ENCODE results near the gene EYA2. TPM values are rescaled to one million over a fixed set of nuclear protein-coding genes. Genes with fewer than 3 reads are reported as not detected.

EYA2 gene
- total and polyA plus RNA-seq, 2 experiments from 2014 or later: 1.4 to 2.0 TPM

DNA sequence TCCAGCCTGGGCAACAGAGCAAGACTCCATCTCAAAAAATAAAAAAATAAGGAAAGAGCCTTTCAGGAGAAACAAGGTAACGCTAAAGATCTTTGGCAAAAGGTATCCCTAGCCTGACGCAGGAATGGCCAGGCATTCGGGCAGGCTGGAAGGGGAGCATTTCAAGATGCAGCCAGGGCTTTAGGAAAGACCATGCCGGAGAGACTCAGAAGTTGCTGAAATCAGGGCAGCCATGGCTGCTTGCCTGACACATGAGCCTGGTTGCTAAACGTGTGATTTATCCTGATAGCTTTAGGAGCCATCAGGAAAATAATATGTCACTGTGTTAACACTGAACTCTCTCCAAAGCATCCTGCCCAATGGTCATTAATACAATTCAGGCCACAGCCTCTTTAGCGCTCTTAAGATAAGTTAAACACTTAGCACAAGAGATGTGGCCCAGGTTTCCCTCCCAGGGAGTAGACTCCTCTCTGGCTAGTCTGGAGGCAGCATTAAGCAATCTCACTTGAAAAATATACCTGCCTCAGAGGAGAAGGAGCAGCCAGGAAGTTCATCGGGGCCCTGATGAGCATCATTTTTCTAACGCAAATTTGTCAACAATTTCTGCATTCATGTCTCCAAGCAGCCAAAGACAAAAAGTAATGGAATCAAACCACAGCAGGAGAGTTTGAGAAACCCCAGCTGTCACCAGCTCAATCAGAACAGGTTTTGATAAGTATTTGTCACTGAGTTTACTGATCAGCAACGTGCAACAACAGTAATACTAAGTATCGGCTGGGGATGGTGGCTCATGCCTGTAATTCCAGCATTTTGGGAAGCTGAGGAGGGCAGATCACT lies 261.9 kb downstream of the EYA2 start:
- Histone ChIP-seq H3K4me2 (no peak overlapping the region), H3K27me3 (no peaks in the 10 kb centered on the region), H3K27ac (no peak overlapping the region), H3K36me3 (replicated peaks; ENCODE audit: insufficient read depth, low read depth) (no peaks in the 10 kb centered on the region), H2AFZ (no peak overlapping the region), H3K79me2 (no peaks in the 10 kb centered on the region), H4K20me1 (ENCODE audit: insufficient read depth, poor library complexity, severe bottlenecking) (no peaks in the 10 kb centered on the region), H3K9me3 (ENCODE audit: low read depth) (no peaks in the 10 kb centered on the region), H3K4me3 (no peak overlapping the region), H3K9me2 (replicated peaks; ENCODE audit: insufficient read depth) (no peaks in the 10 kb centered on the region), H3K4me1 (ENCODE audit: insufficient read depth) (no peaks in the 10 kb centered on the region)
- WGBS (ENCODE audit: low lambda C conversion rate, missing lambda C conversion rate): 83% methylated on average over 10 of the region's 10 CpGs
- no peak for DNase-seq (ENCODE audit: low spot score)
- TF ChIP-seq, protein P1, sequence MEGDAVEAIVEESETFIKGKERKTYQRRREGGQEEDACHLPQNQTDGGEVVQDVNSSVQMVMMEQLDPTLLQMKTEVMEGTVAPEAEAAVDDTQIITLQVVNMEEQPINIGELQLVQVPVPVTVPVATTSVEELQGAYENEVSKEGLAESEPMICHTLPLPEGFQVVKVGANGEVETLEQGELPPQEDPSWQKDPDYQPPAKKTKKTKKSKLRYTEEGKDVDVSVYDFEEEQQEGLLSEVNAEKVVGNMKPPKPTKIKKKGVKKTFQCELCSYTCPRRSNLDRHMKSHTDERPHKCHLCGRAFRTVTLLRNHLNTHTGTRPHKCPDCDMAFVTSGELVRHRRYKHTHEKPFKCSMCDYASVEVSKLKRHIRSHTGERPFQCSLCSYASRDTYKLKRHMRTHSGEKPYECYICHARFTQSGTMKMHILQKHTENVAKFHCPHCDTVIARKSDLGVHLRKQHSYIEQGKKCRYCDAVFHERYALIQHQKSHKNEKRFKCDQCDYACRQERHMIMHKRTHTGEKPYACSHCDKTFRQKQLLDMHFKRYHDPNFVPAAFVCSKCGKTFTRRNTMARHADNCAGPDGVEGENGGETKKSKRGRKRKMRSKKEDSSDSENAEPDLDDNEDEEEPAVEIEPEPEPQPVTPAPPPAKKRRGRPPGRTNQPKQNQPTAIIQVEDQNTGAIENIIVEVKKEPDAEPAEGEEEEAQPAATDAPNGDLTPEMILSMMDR (IDR thresholded peaks at IDR 0.05; ENCODE audit: poor library complexity): no peak
- TF ChIP-seq EZH2 (IDR thresholded peaks at IDR 0.05; ENCODE audit: borderline replicate concordance) (no peak), EZH2phosphoT487 (IDR thresholded peaks at IDR 0.05; ENCODE audit: low read depth, severe bottlenecking, unreplicated experiment) (no peak)

DNA sequence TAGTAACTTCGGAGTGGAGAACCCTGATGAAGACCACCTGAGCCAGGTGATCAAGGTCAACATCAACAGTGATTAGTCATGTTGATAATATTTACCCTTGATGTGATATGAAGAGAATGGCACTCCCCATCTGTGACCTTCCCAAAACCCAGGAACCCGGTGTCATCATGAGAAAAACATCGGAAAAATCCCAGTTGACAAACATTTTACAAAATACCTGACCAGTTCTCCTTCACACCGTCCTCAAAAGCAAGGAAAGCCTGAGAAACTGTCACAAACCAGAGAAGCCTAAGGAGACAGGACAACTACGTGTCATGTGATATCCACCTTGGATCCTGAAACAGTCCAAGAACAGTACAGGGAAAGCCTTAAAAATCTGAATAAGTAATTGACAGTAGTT lies 264.5 kb downstream of the EYA2 start:
- no peak for DNase-seq (ENCODE audit: low spot score)
- H3K36me3 ChIP-seq (replicated peaks; ENCODE audit: insufficient read depth, low read depth): no peaks in the 10 kb centered on the region
- no peak overlapping the region for H3K4me3 ChIP-seq
- H3K9me3 ChIP-seq (ENCODE audit: low read depth): no peaks in the 10 kb centered on the region
- H3K4me1 ChIP-seq (ENCODE audit: insufficient read depth): no peaks in the 10 kb centered on the region
- TF ChIP-seq EZH2 (IDR thresholded peaks at IDR 0.05; ENCODE audit: borderline replicate concordance) (no peak), EZH2phosphoT487 (IDR thresholded peaks at IDR 0.05; ENCODE audit: low read depth, severe bottlenecking, unreplicated experiment) (no peak)
- H4K20me1 ChIP-seq (ENCODE audit: insufficient read depth, poor library complexity, severe bottlenecking): no peaks in the 10 kb centered on the region
- 89% methylated on average over 5 of the region's 5 CpGs for WGBS (ENCODE audit: low lambda C conversion rate, missing lambda C conversion rate)
- no peaks in the 10 kb centered on the region for H3K9me2 ChIP-seq (replicated peaks; ENCODE audit: insufficient read depth)
- H3K79me2 ChIP-seq: no peaks in the 10 kb centered on the region
- no peaks in the 10 kb centered on the region for H3K27me3 ChIP-seq
- H3K4me2 ChIP-seq: no peak overlapping the region
- no peak overlapping the region for H3K27ac ChIP-seq
- H2AFZ ChIP-seq: no peak overlapping the region

DNA sequence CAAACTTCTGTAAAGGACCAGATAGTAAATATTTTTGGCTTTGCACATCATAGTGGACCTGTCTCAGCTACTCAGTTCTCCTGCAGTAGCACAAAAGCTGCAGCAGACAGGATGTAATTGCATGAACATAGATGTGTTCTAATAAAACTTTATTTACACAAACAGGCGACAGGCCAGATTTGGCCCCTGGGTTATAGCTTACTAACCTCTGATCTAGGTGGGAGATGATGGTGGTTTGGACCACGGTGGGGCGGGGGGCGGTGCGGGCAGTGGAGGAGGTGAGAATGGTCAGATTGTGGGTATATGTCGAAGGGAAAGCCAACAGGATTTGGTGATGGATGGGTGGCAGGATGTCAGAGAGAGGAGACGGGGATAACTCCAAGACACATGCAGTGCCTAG lies 265.6 kb downstream of the EYA2 start:
- WGBS (ENCODE audit: low lambda C conversion rate, missing lambda C conversion rate): 96% methylated on average over 7 of the region's 7 CpGs
- Histone ChIP-seq H3K9me2 (replicated peaks; ENCODE audit: insufficient read depth) (no peaks in the 10 kb centered on the region), H2AFZ (no peak overlapping the region), H3K36me3 (replicated peaks; ENCODE audit: insufficient read depth, low read depth) (no peaks in the 10 kb centered on the region), H4K20me1 (ENCODE audit: insufficient read depth, poor library complexity, severe bottlenecking) (no peaks in the 10 kb centered on the region), H3K4me2 (no peak overlapping the region), H3K9me3 (ENCODE audit: low read depth) (no peaks in the 10 kb centered on the region), H3K4me3 (no peak overlapping the region), H3K4me1 (ENCODE audit: insufficient read depth) (no peaks in the 10 kb centered on the region), H3K27me3 (no peaks in the 10 kb centered on the region), H3K79me2 (no peaks in the 10 kb centered on the region), H3K27ac (no peak overlapping the region)
- DNase-seq (ENCODE audit: low spot score): no peak
- no peak for TF ChIP-seq EZH2 (IDR thresholded peaks at IDR 0.05; ENCODE audit: borderline replicate concordance)
- TF ChIP-seq, protein P1 (IDR thresholded peaks at IDR 0.05; ENCODE audit: poor library complexity): no peak
- TF ChIP-seq EZH2phosphoT487 (IDR thresholded peaks at IDR 0.05; ENCODE audit: low read depth, severe bottlenecking, unreplicated experiment): no peak

DNA sequence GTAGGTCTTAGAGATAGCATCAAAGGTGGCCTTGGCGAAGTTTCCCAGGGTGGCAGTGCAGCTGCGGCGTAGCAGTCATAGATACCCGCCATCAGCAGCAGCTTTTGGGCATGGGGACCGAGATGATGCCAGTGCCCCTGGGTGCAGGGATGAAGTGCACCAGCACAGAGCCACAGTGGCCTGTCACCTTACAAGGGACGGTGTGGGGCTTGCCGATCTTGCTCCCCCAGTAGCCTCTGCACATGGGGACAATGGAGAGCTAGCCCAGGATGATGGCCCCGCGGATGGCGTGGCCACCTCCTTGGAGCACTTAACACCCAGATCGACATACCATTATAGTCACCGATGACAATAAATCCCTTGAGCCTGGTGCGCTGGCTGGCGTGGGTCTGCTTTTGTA lies 266.3 kb downstream of the EYA2 start:
- Histone ChIP-seq H3K4me2 (no peak overlapping the region), H3K4me1 (ENCODE audit: insufficient read depth) (no peaks in the 10 kb centered on the region), H3K9me3 (ENCODE audit: low read depth) (no peaks in the 10 kb centered on the region), H3K79me2 (no peaks in the 10 kb centered on the region), H3K27me3 (no peaks in the 10 kb centered on the region), H3K9me2 (replicated peaks; ENCODE audit: insufficient read depth) (no peaks in the 10 kb centered on the region), H2AFZ (no peak overlapping the region), H4K20me1 (ENCODE audit: insufficient read depth, poor library complexity, severe bottlenecking) (no peaks in the 10 kb centered on the region), H3K36me3 (replicated peaks; ENCODE audit: insufficient read depth, low read depth) (no peaks in the 10 kb centered on the region), H3K27ac (no peak overlapping the region), H3K4me3 (no peak overlapping the region)
- TF ChIP-seq EZH2phosphoT487 (IDR thresholded peaks at IDR 0.05; ENCODE audit: low read depth, severe bottlenecking, unreplicated experiment) (no peak), EZH2 (IDR thresholded peaks at IDR 0.05; ENCODE audit: borderline replicate concordance) (no peak)
- TF ChIP-seq, protein P1 (IDR thresholded peaks at IDR 0.05; ENCODE audit: poor library complexity): no peak
- WGBS (ENCODE audit: low lambda C conversion rate, missing lambda C conversion rate): 94% methylated on average over 14 of the region's 14 CpGs
- no peak for DNase-seq (ENCODE audit: low spot score)

Measured in hepatocyte (in vitro differentiated cells).